ENCODE data around the gene HNF1A.

GRCh38 chr12:120944645-120945217 lies 33.6 kb upstream of the HNF1A start:
- TF ChIP-seq, protein P1, sequence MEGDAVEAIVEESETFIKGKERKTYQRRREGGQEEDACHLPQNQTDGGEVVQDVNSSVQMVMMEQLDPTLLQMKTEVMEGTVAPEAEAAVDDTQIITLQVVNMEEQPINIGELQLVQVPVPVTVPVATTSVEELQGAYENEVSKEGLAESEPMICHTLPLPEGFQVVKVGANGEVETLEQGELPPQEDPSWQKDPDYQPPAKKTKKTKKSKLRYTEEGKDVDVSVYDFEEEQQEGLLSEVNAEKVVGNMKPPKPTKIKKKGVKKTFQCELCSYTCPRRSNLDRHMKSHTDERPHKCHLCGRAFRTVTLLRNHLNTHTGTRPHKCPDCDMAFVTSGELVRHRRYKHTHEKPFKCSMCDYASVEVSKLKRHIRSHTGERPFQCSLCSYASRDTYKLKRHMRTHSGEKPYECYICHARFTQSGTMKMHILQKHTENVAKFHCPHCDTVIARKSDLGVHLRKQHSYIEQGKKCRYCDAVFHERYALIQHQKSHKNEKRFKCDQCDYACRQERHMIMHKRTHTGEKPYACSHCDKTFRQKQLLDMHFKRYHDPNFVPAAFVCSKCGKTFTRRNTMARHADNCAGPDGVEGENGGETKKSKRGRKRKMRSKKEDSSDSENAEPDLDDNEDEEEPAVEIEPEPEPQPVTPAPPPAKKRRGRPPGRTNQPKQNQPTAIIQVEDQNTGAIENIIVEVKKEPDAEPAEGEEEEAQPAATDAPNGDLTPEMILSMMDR (IDR thresholded peaks at IDR 0.05) = peak; percentile 22 to 72 (median 46)
- no peak for TF ChIP-seq POLR2A (IDR thresholded peaks at IDR 0.05)
